Skeletal muscle tissue (tissue), 5 donors: Measurements from ENCODE around the gene DLGAP1. TPM values are rescaled to one million over a fixed set of nuclear protein-coding genes. Genes with fewer than 3 reads are reported as not detected.

Source experiments
- H3K27ac ChIP-seq: one replicate; pipeline ENCODE4 v1.7.0; 2013; ENCODE audit warnings: mild to moderate bottlenecking, low read depth, low read length, inconsistent platforms
- H3K27me3 ChIP-seq, 3 donors: one replicate each; pipeline ENCODE4 v1.7.0; 2013; ENCODE audit warnings: low read length in 3 of 3; ENCODE audit not compliant: control insufficient read depth in 3 of 3, insufficient read depth in 3 of 3
- H3K36me3 ChIP-seq, 3 donors: one replicate each; pipeline ENCODE4 v1.7.0; 2013; ENCODE audit warnings: low read length in 3 of 3; ENCODE audit not compliant: control insufficient read depth in 3 of 3, insufficient read depth in 3 of 3
- H3K4me1 ChIP-seq, 3 donors: one replicate each; pipeline ENCODE4 v1.7.0; 2013; ENCODE audit warnings: low read length in 3 of 3, mild to moderate bottlenecking in 3 of 3; ENCODE audit not compliant: control insufficient read depth in 3 of 3, insufficient read depth in 3 of 3
- H3K4me3 ChIP-seq, 3 donors: one replicate each; pipeline ENCODE4 v1.7.0; 2013; ENCODE audit warnings: low read length in 3 of 3
- H3K9ac ChIP-seq, 3 donors: one replicate each; pipeline ENCODE4 v1.7.0; 2013; ENCODE audit warnings: low read length in 3 of 3, mild to moderate bottlenecking in 3 of 3, moderate library complexity in 2 of 3, low read depth in 1 of 3
- H3K9me3 ChIP-seq, 3 donors: one replicate each; pipeline ENCODE4 v1.7.0; 2013; ENCODE audit warnings: low read length in 3 of 3; ENCODE audit not compliant: control insufficient read depth in 3 of 3
- small RNA-seq: library from RNA; depleted of rRNA; stranded (forward); fragments of <200 nt; gene quantifications from one replicate; pipeline ENCODE3, GENCODE V24; 2014
- total RNA-seq: library from RNA; depleted of rRNA; stranded (reverse); fragments of >200 nt; gene quantifications from one replicate; pipeline ENCODE4 v1.2.3, GENCODE V29; 2014
- donor health status: Osteomylitis.

DLGAP1 gene
- total RNA-seq, 1 donor from 2014 or later, result 0.52 TPM

DNA sequence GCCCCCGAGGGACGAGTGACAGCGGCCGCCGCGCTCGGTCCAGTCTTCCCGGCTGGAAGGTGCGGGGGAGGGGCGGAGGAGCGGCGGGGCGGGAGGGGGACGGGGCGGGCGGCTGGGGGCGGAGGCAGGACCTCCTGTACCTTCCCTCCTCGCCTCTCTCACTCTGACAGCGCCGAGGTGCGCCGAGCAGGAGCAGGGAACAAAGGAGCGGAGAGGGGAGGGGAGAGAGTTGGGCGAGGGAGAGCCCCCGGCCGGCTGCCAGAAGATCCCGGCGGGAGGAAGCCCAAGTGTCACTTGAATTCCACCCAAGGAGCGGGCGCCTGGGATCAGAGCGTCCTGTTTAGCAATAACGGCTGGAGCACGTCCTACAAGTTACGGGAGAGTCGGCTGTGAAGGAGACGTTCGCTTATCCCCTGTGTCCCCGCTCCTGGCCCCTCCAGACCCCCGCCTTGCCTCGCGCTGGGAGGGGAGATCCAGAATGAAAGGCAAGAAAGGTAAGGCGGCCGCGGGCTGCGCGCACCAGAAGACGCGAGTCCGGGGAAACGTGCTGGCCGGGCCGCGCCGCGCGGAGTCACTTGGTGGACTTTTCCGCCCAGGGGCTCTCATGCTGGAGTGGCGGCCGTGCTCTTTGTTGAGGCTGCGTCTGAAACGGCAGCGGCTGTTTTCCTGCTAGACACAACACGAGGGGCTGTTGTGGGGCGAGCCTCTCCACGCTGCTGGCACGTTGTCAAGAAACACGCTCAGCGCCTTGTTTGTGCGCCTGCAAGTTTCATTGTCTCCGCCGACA, 1004.9 kb downstream of the DLGAP1 start, which contains the start of gene TGIF1:
TGIF1 (plus strand) TSS at position 161 of the 787 bp plus-strand sequence; CDS start at position 479, 318 bp downstream.
- peak within 1 kb of the TSS; percentile 80 to 96 (median 95) for H3K4me3 ChIP-seq
- peaks cover 12 to 38% (median 22%) of the 10 kb centered on the region in 3 donors for H3K4me1 ChIP-seq
- H3K36me3 ChIP-seq, result no peaks in the 10 kb centered on the region
- no peaks in the 10 kb centered on the region for H3K27me3 ChIP-seq
- H3K9ac ChIP-seq, result peak within 1 kb of the TSS; percentile 98
- peak within 1 kb of the TSS; percentile 98 for H3K27ac ChIP-seq
- no peaks in the 10 kb centered on the region for H3K9me3 ChIP-seq

DNA sequence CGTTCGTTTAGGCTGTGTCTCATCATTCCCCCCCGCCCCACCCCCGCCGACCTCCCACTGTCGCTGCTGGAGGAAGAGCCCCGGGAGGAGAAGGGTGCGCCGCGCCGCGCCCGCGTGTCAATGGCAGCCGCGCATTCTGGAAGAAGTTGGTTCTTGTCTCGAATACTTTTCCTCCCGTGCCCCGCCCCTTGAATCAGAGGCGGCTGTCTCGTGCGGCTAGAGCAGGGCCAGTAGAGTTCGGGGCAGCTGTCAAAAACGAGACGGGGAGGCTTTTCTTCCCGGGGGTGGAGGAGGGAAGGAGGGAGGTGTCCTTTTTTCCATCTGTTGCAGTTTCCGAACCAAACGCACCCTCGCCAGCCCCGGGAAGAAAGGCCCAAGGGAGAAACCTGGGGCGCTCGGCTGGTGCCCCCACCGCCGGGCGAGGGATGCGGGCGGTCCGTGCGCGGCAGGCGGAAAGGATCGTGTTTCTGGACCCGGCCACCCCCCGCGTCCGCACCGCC, 1005.5 kb downstream of the DLGAP1 start:
- H3K4me3 ChIP-seq, result peak overlapping the region; percentile 80 to 96 (median 95)
- peak overlapping the region; percentile 97 to 98 (median 98) for H3K9ac ChIP-seq
- H3K4me1 ChIP-seq, result peaks cover 12 to 33% (median 15%) of the 10 kb centered on the region in 3 donors
- peak overlapping the region; percentile 98 for H3K27ac ChIP-seq
- H3K36me3 ChIP-seq, result no peaks in the 10 kb centered on the region
- no peaks in the 10 kb centered on the region for H3K27me3 ChIP-seq
- H3K9me3 ChIP-seq, result no peaks in the 10 kb centered on the region

DNA sequence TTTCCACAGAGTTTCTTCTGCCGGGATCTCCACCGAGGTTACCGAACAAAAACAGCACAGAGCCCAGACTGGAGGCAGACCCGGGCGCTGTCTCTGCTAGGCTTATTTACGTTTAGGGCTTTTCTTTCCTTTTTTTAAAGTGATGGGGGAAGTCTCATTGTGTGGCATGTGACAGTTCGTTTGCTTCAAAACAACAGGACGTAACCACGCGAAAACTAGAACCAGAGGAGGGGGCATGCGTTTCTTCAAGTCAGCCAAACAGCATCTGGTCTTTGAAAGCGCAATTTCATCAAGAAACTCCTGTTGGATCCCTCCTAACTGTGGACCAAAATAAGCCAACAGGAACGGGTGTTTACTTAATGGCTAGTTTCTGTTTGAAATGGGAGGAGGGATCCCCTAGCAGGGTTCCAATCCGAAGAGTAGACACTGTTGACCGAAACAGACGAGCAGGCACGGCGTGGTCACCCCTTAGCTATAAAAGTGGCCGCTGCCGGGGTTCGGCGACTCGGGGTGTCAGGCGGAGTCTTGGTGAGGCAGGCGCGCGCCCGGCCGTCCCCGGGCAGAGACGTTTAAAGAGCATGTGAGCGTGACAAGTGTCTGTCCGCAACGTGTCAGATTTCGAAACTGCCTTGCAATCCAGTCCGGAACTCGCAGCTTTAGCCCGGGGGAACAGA, 1006.1 kb downstream of the DLGAP1 start:
- H3K9me3 ChIP-seq, result no peaks in the 10 kb centered on the region
- no peaks in the 10 kb centered on the region for H3K27me3 ChIP-seq
- H3K4me1 ChIP-seq, result peaks cover 12 to 33% (median 15%) of the 10 kb centered on the region in 3 donors
- H3K4me3 ChIP-seq, result peak overlapping the region; percentile 80 to 96 (median 95)
- H3K9ac ChIP-seq, result peak overlapping the region; percentile 97 to 98 (median 98)
- H3K27ac ChIP-seq, result peak overlapping the region; percentile 98
- no peaks in the 10 kb centered on the region for H3K36me3 ChIP-seq

DNA sequence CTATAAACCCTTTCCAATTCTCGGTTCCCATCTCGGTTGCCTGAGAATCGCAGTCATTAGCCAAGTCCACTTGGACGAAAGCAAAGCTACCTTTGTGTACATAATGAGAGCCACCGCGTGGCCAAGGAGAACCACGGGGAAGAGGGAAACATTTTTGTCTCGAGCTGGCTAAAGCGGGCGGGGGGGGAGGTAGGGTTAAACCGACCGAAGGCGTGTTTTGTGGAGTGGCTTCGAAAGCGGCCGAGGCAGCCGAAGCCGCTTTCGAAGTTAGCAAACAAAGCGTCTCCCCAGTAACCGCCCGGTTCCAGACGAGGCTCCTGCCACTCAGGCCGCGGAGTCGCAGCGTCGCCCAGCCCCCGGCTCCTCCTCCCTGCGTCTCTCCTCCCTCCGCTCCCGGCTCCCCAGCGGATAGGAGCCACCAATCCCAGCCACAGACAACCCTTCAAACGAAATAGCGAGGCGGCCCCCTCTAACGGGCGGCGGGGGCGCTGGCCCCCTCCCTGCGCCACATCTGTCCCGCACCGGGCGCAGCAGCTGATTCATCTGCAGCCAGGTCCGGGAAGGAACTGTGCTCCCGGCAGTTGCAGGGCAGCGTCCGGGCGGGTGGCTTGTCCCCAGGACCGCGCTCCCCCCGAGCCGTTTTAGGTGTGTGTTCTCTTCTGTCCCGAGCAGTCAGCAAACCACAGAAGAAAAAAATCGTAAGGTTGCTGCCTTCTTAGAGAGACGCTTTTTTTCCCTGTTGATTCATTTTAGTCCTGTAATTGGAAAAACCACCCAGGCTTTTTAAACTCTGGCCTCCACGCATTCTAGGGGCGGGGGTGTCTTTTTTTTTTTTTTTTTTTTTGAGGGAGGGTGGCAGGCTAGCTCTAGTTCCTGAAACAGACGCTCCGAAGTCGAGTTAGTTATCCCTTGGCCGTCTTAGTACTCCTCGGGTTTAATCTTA, 1006.9 kb downstream of the DLGAP1 start:
- Histone ChIP-seq H3K9ac (peak overlapping the region; percentile 97 to 98 (median 98)), H3K9me3 (no peaks in the 10 kb centered on the region), H3K36me3 (no peaks in the 10 kb centered on the region), H3K27ac (peak overlapping the region; percentile 98), H3K4me1 (peaks cover 12 to 29% (median 13%) of the 10 kb centered on the region in 3 donors), H3K4me3 (peak overlapping the region; percentile 80 to 96 (median 95)), H3K27me3 (no peaks in the 10 kb centered on the region)

DNA sequence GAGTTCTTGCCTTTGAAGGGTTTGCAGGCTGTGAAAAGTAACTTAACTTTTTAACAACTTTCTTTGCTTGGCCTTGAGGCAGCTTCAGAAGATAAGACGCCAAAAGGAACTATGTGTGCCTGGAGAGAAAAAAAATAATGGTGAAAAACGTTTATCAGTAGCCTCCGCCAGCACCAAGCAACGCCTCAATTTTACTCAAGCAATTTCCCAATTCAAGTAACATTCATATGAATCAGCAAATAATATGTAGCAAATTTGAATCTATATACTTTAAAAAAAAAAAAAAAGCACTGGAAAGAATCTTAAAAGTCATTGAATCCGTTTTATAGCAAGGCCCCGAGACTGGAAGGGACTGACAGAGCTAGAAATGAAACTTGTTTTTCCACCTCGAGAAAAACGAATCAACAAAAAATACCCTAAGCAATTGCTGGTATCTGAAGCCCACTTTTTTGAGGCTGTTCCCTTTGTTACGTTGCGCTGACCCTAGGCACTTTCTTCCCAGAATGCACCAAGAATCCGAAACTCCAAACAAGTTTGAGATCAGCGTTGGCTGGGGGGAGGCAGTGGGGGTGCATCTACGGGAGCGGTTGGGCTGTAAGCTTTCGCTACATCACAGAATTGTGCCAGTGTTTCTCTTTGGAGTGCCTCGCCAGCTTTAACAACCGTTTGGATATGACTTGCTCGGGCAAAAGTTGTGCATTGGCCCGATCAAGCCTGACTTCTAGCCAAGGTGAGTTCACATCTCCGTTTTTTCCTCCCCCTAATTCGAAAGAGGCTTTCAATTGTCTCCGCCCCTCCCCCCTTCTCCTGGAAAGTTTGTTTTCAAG, 1007.8 kb downstream of the DLGAP1 start:
- Histone ChIP-seq H3K9me3 (no peaks in the 10 kb centered on the region), H3K36me3 (no peaks in the 10 kb centered on the region), H3K27me3 (no peaks in the 10 kb centered on the region), H3K4me3 (peak overlapping the region; percentile 80 to 96 (median 95)), H3K9ac (peak overlapping the region; percentile 89 to 98 (median 98)), H3K4me1 (peaks cover 4 to 20% (median 6%) of the 10 kb centered on the region in 3 donors), H3K27ac (peak overlapping the region; percentile 98)

Small RNAs within 50 kb of the gene (small RNA-seq; reads per million reads assigned to genes)
- gene AP005208.1, result not detected
- gene AP005403.1, result not detected
- gene MIR6718, result not detected
- not detected for gene RN7SL39P
- gene RNU6-831P, result not detected
